ENCODE measurements around the gene FRA10AC1.
"Not testable (repeated sequence)": the region's sequence is repeated elsewhere in the genome, so short reads cannot be mapped to it uniquely, and the experiment has no call there.

Gene FRA10AC1

DNA sequence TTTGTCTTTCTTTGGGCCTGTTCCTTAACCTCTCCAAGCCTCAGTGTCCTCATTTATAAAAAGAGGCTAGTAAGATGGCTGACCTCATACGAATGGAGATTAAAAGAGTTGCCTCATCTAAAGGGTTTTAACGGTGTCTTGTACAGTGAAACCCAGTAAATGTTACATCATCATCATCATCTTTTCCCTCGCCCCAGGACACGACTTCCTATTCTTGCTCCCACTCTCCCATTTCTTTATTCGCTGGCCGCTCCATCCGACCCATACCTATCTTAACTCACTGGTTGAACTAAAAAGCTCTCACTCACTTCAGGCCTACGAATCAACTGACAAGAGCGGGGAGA lies 554 bp downstream of the FRA10AC1 start:
- DNase-seq: peak; percentile 2

DNA sequence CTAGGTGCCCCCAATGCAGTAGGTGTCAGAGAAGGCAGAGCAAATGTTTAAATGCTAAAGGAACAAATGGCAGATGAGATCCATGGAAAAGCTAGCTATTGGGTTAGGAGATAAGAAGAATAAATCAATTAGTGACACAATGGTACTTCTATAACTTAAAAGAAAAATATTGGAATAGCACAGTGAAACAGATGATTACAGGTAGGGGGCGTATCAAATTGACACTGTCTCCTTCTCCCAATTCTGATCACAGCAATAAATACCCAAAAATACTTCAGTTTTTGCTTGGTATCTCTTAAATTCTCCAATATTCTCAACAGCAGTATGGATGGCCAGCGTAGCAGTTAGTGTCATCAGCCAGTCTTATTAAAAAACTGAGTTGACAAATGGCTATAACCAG lies 5.2 kb downstream of the FRA10AC1 start:
- no peak for DNase-seq

DNA sequence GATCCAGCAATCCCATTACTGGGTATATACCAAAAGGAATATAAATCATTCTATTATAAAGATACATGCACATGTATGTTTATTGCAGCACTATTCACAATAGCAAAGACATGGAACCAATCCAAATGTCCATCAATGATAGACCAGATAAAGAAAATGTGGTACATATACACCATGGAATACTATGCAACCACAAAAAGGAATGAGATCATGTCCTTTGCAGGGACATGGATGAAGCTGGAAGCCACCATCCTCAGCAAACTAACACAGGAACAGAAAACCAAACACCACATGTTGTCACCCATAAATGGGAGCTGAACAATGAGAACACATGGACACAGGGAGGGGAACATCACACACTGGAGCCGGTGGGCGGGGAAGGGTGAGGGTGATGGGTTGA lies 5.8 kb downstream of the FRA10AC1 start:
- not testable (repeated sequence) for DNase-seq

DNA sequence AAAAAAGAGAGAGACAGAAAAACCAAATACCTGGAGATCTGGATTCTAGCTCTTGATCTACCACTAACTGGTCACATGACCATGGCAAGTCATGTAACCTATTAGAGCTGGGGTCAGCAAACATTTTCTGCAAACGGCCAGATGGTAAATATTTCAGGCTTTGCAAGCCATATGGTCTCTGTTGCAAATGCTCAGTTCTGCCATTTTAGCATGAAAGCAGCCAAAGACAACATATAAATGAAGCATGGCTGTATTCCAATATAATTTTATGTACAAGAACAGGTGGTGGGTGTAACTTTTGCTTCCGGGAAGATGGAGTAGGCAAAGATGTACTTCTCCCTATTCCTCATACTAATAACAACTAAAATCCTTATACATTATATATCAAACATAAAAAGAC lies 6.7 kb downstream of the FRA10AC1 start:
- no peak for DNase-seq

DNA sequence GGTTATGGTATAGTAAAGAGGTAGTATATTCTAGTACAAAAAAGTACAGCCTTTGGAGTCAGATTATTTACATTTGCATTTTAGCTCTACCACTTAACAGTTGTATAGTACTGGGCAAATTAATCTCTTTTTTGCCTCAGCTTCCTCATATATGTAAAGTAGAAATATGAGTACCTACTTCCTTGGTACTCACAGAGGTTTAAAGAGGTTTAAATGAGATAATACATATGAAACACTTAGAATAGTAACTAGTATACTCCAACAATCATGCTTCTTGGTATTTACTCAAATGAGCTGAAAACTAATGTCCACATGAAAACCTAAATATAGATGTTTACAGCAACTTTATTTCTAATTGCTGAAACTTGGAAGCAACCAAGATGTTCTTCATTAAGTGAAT lies 14.7 kb downstream of the FRA10AC1 start:
- DNase-seq: no peak

DNA sequence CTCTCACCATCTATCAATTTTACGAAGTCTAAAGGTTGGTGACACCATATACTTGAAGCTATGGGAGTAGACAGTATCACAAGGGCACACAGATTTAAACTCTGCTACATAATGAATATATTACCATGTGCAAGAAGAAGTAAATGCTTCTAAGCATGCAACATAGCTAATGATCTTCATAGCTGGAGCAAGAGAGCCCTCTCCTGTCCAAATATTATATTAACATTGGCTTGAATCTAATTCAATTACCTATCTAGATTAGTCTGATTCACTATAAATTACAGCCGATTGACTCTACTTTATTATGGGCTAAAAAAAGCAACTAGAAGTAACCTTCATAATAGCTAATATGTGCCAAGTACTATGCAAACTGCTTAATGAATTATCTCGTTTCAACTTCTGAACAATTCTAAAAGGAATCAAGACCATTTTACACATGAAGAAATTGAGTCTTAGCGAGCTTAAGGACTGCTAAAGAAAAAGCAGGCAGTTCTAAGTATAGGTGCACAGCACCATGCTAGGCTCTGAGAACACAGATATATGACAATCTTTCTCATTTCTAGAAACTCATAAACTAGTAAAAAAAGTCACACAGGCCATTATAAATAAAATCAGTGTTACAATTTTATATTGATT lies 21.9 kb downstream of the FRA10AC1 start:
- DNase-seq: peak; percentile 13

DNA sequence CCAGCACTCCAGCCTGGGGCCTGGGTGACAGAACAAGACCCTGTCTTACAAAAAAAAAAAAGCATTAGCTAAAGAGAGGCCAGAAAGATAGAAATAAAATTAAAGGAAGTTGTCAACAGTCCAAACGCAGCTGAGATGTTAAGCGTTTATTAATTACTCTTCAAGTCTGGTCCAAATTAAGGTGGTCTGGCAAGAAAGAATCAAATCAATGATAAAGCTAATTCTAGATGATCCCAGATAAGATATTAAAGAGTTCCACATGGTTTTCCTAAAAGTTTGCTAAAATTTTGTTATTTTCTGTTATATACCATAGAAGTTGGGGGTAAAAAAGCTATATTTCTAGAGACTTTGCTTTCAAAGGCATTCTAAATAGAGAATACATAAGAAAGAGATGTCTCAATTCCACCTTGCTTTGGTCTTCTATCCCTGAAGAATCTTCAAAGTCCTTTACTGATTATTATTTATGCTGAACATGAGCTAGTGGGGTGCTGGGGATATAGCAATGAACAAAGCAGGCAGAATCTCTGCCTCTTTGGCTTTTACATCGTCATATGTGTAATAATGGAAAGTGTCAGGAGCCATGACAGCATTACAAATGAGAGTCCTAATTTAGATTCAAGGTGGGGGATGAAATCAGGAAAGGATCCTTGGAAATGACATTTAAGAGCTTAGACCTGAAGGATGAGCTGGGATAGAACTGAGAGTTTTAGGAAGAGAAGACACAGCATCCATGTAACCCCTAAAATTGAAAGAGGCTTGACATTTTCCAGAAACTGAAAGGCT lies 23.4 kb downstream of the FRA10AC1 start:
- no peak for DNase-seq

DNA sequence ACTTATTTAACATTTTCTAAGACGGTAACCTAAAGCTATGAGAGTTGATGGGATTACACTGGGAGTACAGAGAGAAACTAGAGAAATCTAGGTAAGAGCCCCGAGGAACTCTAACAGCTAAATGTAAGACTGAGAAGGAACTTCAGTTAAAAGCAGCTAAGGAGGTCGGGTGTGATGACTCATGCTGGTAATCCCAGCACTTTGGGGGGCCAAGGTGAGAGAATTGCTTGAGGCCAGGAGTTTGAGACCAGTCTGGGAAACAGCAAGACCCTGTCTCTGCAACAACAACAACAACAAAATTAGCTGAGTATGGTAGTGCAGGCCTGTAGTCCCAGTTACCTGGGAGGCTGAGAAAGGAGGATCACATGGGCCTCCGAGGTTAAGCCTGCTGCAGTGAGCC lies 24.0 kb downstream of the FRA10AC1 start:
- no peak for DNase-seq

DNA sequence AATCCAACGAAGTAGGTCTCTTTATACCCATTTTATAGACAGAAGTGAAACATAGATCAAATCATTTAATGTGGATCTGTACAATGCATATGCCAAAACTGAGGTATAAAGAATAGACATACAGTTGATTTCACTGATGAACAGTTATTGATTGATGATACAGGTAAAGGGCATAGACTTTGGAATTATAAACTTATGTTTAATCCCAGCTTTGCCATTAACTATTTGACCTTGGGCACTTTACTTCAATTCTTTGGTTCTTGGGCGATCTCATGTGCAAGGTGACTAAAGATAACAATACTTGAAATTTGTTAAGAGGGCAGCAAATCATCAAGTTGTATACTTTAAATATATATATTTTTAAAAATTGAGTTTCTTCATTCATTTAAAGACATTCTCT lies 28.6 kb downstream of the FRA10AC1 start:
- DNase-seq: no peak

DNA sequence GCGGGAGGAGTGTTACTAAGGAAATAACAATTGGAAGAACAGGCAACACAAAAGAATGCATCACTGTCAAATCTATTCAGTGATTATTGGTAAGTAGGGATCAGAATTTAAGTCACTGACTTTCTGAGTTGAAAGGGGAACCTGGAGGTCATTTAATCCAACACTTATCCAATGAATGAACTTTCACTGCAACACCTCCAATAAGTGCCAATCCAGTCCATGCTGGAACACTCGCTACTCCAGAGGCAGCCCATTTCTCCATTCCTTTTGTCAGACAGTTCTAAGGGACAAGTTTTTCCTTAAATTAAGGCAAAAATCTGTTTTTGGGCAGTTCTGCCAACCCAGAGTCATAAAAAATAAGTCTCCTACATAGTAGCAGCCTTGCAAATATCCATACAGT lies 29.5 kb downstream of the FRA10AC1 start:
- DNase-seq: no peak

DNA sequence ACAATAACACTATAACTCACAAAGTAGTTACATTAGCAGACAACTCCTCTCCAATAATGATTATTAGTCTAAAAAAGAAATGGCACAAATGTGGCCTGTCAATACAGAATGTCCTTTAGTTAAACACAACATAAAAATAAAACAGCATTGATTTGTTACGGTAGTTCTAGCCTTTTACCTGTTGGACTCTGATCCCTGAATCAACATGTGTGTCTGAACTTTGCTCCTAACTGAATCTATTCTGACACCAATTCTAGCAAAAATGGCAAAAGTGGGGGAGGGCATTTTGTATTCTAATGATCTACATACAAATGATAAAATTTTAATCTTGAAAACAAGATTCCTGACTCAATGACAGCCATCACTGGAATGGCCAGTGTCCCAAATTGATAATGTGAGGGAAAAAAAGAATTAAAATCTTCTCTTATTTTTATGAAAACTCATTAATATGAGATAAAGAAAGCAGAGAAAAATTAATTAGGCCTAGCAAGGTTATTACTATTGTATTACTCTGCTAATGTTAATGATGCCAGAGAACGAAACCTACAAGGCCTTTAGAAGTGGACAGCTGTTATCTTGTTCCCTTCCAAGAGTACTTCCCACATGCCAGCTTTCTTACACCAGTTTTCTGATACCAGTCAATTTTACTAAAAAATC lies 30.2 kb downstream of the FRA10AC1 start:
- DNase-seq: no peak

DNA sequence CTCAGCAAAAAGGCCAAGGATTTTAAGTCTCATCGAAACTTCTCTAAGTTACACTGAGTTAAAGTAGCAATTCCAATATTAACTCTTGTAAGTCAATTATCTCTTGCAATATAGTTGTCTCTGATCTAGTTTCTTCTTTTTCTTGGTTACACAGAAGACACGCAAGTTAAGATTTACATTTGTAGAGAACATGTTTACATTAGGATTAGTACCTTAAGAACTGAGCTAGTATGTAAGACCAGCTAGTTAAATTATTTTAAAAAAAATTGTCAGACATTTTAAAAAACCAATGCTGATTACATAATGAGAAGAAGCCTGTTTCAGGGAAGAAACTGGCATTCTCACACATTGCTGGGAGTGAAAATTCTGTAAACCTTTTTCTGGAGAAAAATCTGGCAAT lies 31.4 kb downstream of the FRA10AC1 start:
- no peak for DNase-seq

DNA sequence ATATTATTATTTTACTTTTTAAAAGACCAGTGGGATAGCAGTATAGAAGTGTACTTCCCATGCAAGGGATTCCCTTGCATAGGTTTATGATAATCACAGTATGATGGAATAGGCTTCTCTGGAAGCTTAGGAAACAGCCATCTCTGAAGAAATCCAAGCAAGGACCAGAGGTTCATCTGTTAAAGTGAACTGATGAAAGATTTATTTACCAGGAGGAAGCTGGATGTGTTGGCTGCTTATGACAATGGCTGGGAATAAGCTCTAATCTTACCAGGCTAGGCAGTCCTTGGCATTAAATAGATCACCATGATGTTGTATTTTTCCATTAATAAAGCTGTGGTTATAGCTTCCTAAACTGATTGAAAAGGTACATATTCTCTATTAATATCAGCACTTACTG lies 32.0 kb downstream of the FRA10AC1 start:
- no peak for DNase-seq

DNA sequence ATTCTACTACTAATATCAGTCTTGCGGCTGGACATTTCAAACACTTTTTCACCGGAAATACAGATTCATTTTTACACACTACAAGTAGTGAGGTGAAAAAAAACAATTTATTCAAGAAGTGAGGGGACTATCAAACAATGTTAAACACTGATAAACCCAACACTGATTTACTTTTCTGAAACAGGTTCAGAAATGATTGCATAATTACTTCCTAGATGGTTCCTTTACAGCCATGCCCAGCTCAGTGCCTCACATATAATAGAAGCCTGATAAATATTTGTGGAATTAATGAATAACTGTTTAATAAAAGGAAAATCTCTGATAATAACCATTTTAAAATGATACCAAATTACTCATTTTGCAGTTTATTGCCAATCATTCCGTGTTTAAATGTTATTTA lies 34.6 kb downstream of the FRA10AC1 start:
- no peak for DNase-seq

DNA sequence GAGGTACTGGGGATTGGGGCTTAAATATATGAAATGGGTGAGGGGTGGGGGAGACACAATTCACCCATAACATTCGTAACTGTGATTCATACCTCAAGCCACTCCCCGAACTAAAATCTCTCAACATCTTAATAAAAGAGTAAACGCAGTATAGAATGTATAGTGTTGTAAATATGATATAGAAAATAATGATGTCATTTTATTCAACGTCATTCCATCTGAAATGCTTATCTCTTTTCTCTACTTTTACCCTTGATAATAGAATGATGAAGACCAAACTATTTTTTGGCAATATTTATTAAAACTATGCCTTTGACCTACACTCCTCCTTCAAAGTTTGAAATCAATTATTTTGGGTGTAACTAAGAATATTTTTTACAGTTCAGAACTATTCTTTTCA lies 36.4 kb downstream of the FRA10AC1 start:
- no peak for DNase-seq

DNA sequence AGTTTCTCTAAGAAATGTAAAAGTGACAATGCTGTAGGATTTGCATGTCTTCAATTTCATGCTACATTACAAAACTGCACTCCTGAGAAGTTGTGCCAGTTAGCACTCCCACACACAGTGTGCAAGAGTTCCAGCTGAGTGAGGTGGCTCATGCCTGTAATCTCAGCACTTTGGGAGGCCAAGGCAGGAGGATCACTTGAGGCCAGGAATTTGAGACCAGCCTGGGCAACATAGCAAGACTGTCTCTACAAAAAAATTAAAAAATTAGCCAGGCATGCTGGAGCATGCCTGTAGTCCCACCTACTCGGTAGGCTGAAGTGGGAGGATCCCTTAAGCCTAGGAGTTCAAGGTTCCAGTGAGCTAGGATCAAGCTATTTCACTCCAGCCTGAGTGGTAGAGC lies 44.6 kb downstream of the FRA10AC1 start:
- no peak for DNase-seq

DNA sequence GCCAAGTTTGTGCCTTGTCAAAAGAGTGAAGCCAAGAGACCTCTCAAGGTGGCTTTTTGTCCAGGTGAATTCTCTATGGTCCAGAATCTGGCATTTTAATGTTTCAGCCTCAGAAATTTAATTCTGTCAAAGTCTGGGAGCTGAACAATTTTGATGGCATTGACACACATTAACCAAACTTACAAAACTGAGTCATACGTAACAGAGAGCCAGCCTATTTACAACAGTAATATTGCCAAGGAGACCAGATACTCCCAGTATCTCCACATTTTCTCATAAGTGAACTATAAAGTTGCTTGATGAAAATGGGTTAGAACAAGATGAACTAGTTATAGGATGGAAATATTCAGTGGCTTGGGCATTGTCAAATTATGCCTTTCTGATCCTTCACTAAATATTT lies 46.2 kb downstream of the FRA10AC1 start:
- no peak for DNase-seq

DNA sequence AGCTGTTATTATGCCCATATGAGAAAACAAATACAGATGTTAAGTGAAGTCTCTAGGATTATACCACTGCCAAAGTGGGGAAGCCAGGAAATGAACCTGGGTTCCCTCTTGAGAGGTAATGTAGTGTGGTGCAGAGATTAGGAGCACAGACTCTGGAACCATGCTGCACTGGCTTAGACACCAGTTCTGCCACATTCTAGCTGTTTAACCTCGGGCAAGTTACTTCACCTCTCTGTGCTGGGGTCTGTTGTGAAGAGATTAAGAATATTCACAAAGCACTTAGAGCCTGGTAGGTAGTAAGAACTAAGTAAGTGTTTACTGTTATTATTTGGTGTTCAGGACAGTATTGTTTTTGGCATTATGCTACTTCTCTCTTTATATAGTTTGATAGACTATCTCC lies 48.2 kb downstream of the FRA10AC1 start:
- DNase-seq: no peak

DNA sequence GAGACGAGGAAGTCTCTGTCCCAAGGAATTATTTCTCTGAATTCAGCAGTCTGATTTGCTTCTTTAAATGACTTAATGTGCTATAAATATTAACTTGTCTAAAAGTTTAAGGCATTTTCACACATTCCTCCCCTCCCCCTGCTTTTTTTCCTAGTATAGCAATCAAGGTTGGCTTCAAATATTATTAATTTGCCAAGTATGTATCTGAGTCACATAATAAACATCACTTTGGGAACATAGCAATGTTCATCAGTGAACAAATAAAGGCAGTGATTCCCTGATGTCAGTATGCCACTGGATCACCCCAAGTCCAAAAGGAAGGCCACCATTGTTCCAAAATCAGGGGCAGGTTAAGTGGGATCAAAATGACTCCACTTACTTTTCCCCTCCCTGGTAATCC lies 49.5 kb downstream of the FRA10AC1 start:
- DNase-seq: no peak

DNA sequence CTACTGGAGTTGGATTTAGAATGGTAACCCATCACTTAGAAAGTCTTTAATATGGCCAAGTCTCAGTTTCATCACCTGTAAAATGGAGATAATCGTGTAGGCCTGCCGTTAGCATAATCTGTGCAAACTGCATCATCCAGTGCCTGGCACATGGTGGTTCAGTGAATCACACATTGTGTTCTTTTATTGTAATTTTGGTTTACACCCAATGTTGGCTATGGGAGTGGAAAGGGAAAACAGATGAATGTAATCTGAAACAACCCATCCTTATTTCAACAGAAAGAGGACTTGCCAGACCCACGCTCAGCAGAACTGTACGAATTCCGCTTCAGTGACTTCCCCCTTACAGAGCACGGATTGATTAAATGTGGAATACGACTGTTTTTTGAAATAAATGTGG lies 62.6 kb downstream of the FRA10AC1 start:
- DNase-seq: no peak

DNA sequence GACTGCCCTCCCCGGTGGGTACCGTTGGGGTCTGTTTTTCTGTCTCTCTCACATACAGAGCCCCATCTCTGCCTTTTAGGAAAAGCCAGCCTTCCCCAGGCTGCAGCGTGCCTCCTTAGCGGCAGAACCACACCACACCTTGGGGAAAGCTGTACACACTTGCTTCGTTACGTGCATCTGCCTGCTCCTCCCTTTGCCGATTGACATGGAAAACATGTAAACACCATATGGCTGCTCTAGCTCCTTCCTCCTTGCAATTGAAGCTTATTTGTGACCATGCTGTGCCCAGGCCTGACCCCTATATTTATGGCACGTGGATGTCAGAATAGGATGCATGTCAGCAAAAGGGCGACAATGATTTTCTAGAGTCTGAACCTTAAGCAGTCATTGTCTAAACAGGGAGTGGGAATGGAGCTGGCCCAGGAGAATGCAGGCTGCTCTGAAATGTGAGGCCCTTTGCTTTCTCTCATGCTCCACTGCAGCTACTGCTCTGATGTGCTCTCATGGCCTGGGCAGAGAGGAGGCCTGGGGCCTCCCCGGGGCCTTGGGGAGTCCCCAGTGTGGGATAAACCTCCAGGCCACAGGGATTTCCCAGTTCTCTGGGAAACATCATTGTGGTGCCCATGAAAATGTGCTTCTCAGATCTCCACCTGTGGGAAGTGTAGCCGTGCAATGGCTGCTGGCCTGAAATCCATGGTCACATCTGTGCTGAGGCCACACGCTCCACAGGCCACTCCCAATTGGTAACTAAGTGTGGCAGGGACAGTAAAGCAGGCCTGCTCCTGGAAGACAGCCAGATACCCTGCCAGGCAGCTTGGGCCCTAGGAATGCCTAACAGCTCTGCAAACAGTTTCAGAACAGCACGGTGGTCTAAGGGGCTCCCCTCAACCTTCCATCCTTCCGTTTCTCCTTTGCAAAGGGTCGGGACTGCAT lies 71.5 kb downstream of the FRA10AC1 start:
- DNase-seq: no peak

DNA sequence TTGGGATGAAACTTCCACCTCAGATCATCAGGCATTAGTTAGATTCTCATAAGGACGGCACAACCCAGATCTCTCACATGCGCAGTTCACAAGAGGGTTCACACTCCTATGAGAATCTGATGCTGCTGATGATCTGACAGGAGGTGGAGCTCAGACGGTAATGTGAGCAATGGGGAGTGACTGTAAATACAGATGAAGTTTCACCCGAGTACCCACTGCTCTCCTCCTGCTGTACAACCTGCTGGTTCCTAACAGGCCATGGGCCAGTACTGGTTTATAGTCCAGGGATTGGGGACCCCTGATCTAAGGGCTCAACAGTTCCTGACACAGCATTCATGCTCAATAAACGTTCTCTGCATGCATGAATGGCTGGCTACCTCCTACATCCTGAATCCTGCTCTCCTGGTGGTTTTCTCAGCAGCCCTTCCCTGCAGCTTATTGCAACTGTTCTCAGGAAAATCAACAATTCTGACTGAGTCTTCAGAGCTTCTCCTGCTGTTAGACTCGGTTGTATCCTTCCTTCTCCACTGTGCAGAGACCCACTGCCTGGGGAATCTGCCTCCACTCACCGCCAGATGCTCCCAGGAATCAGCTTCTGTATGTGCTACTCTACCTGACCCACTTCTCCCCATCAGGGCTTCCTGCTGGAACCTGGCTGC lies 72.6 kb downstream of the FRA10AC1 start:
- DNase-seq: no peak

DNA sequence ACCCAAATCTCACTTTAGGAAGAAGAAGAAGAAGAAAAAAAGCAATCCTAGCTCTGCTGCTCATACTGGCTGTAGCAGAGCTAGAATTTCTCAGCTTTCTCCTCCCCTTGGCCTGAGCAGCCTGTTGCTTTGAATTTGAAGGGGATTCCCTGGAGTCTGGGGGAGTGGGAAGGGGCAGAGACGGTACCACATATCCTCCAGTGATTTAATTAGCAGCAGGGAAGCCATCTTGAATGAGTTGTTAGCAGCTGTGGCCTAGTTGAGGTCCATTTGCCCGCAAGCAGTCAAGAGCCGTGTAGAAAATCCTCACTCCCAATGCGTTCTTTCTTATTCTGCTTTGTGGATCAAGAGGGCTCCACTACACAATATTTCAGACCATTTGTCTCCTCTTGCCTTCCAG lies 73.5 kb downstream of the FRA10AC1 start:
- no peak for DNase-seq

Measured in CD4-positive, alpha-beta T cell treated with Interleukin-4 for 4 hours (primary cell).